Type B pancreatic cell (in vitro differentiated cells): ENCODE results near the gene AQP5. TPM values are rescaled to one million over a fixed set of nuclear protein-coding genes. Genes with fewer than 3 reads are reported as not detected.

Experiments used
- DNase-seq: peaks from one replicate; pipeline ENCODE4 v3.0.0; 2021; ENCODE audit warnings: mixed read lengths; ENCODE audit not compliant: unreplicated experiment; ENCODE audit errors: extremely low spot score
- H3K27ac Mint-ChIP-seq: 2 replicates; pipeline ENCODE4 v1.8.0; 2021; ENCODE audit warnings: mild to moderate bottlenecking, mixed read lengths
- H3K27me3 Mint-ChIP-seq: 2 replicates; pipeline ENCODE4 v1.8.0; 2021; ENCODE audit warnings: mixed read lengths
- H3K36me3 Mint-ChIP-seq: 2 replicates; pipeline ENCODE4 v1.8.0; 2021; ENCODE audit warnings: mixed read lengths
- H3K4me1 Mint-ChIP-seq: one replicate; pipeline ENCODE4 v1.8.0; 2021; ENCODE audit warnings: mixed read lengths; ENCODE audit not compliant: unreplicated experiment
- H3K4me3 Mint-ChIP-seq: 2 replicates; pipeline ENCODE4 v1.8.0; 2021; ENCODE audit warnings: mild to moderate bottlenecking, mixed read lengths
- H3K9me3 Mint-ChIP-seq: 2 replicates; pipeline ENCODE4 v1.8.0; 2021; ENCODE audit warnings: mixed read lengths
- CTCF ChIP-seq: fragments of 200-600 bp; sonication (generic); conservative IDR thresholded peaks from 2 replicates; pipeline ENCODE4 v1.5.0; 2021; ENCODE audit warnings: antibody characterized with exemption, mild to moderate bottlenecking
- total RNA-seq: library from RNA; stranded (reverse); gene quantifications from 2 replicates; pipeline ENCODE4 v1.2.1, GENCODE V29; 2021; ENCODE audit warnings: low replicate concordance

Gene AQP5
- total RNA-seq, 1 donor from 2014 or later = 0.97 TPM

- no peak for TF ChIP-seq CTCF
- no peak overlapping the region for H3K27ac Mint-ChIP-seq
- DNase-seq = no peak
- peaks cover 9% of the 10 kb centered on the region for H3K4me1 Mint-ChIP-seq
- H3K4me3 Mint-ChIP-seq = no peak overlapping the region
- no peaks in the 10 kb centered on the region for H3K9me3 Mint-ChIP-seq
- peaks cover 4% of the 10 kb centered on the region for H3K36me3 Mint-ChIP-seq
- H3K27me3 Mint-ChIP-seq = peaks cover 55% of the 10 kb centered on the region
Measured at GRCh38 chr12:49955899-49956662, 5.6 kb upstream of the AQP5 start.

GRCh38 chr12:49956663-49957569, 4.8 kb upstream of the AQP5 start:
- no peaks in the 10 kb centered on the region for H3K9me3 Mint-ChIP-seq
- no peak overlapping the region for H3K27ac Mint-ChIP-seq
- H3K4me3 Mint-ChIP-seq = no peak overlapping the region
- H3K36me3 Mint-ChIP-seq = peaks cover 4% of the 10 kb centered on the region
- no peak for TF ChIP-seq CTCF
- no peak for DNase-seq
- peaks cover 55% of the 10 kb centered on the region for H3K27me3 Mint-ChIP-seq
- peaks cover 9% of the 10 kb centered on the region for H3K4me1 Mint-ChIP-seq

DNA sequence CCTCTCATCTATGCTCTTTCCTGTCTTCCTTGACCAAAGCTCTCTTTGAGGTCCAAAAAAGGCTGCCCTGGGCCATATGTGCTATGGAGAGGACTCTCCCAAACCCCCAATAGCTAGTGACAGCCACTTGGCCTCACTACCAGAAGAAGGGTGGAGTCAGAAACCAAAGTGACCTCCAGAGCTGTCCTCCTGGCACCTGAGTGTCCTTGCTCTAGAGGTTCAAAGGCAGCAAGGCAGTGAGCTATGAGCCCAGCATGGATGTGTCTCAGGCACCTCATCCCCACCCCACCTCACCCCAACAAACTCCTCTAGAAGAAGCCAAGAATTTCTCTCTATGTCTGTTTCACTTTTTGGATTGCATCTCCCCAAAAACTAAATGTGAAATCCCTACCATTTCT, 4.1 kb upstream of the AQP5 start:
- no peaks in the 10 kb centered on the region for H3K9me3 Mint-ChIP-seq
- DNase-seq = no peak
- peaks cover 4% of the 10 kb centered on the region for H3K36me3 Mint-ChIP-seq
- no peak overlapping the region for H3K27ac Mint-ChIP-seq
- H3K4me1 Mint-ChIP-seq = peaks cover 9% of the 10 kb centered on the region
- no peak overlapping the region for H3K4me3 Mint-ChIP-seq
- no peak for TF ChIP-seq CTCF
- H3K27me3 Mint-ChIP-seq = peaks cover 62% of the 10 kb centered on the region

- Mint-ChIP-seq H3K4me1 (peaks cover 9% of the 10 kb centered on the region), H3K36me3 (peaks cover 4% of the 10 kb centered on the region), H3K27me3 (peaks cover 76% of the 10 kb centered on the region), H3K9me3 (no peaks in the 10 kb centered on the region), H3K27ac (no peak overlapping the region), H3K4me3 (peak overlapping the region; percentile 78)
- DNase-seq = no peak
- TF ChIP-seq CTCF = no peak
Measured at GRCh38 chr12:49959685-49960473, 1.8 kb upstream of the AQP5 start.

DNA sequence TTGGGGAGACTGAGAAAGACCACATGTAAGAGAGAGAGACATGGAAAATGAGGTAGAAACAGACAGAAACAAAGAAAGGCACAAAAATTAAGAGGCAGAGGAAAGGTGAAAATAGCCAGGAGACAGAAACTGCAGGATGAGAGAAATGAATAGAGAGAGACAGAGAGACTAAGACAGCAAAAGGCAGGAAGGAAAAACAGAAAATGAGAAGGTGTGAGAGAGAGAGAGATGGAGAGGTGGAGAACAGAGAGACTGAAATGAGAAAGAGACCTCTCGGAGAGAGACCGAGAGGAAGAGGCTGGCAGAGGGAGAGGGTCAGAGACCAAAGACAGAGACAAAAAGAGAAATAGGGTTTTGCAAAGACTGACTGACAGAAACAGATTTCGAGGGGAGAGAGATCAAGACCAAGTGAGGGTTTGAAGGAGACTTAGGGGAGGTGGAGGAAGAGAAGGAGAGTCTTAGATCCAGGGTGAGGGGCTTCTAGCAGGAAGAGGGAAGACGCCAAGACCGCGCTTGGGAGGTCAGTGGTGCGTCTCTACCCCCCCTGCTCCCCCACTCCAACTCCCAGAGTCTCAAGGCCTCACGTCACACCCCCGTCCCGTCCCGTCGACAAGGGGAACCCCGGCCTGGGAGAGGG, 1.1 kb upstream of the AQP5 start:
- H3K27me3 Mint-ChIP-seq = peaks cover 78% of the 10 kb centered on the region
- H3K9me3 Mint-ChIP-seq = no peaks in the 10 kb centered on the region
- no peak overlapping the region for H3K27ac Mint-ChIP-seq
- no peak for DNase-seq
- no peak for TF ChIP-seq CTCF
- peaks cover 9% of the 10 kb centered on the region for H3K4me1 Mint-ChIP-seq
- peaks cover 4% of the 10 kb centered on the region for H3K36me3 Mint-ChIP-seq
- H3K4me3 Mint-ChIP-seq = peak overlapping the region; percentile 78
